MCF 10A (cell line): ENCODE results near the gene ITGAD. TPM values are rescaled to one million over a fixed set of nuclear protein-coding genes. Genes with fewer than 3 reads are reported as not detected.

Source experiments
- BruUV-seq: library from RNA; stranded (reverse); fragments of 400-500 nt; replicated peaks from 2 replicates; lab custom pipeline; 2021; lab: Mats Ljungman, UMichigan
- CTCF ChIA-PET: fragments of 300-600 bp; sonication (Branson Sonifier 250); formaldehyde crosslinking; extraction: SDS; loops from one replicate; lab custom pipeline; 2021; ENCODE audit warnings: antibody characterized with exemption, inconsistent platforms; lab: Yijun Ruan, JAX
- POLR2A ChIA-PET: fragments of 300-600, 350-650 bp; sonication (Branson Sonifier 250); formaldehyde crosslinking; extraction: SDS; loops from one replicate; lab custom pipeline; 2020; ENCODE audit warnings: antibody characterized with exemption, inconsistent platforms; lab: Yijun Ruan, JAX
- DNase-seq: peaks from one replicate; pipeline ENCODE4 v3.0.0-alpha.2; 2018; ENCODE audit not compliant: unreplicated experiment
- H3K27ac Mint-ChIP-seq: one replicate; pipeline ENCODE4 v1.8.0; 2022; ENCODE audit warnings: mild to moderate bottlenecking, low read depth, mixed read lengths; ENCODE audit not compliant: unreplicated experiment
- H3K27me3 Mint-ChIP-seq: one replicate; pipeline ENCODE4 v1.8.0; 2022; ENCODE audit warnings: mixed read lengths; ENCODE audit not compliant: insufficient read depth, unreplicated experiment
- H3K36me3 Mint-ChIP-seq: one replicate; pipeline ENCODE4 v1.8.0; 2022; ENCODE audit warnings: mild to moderate bottlenecking, moderate library complexity, mixed read lengths; ENCODE audit not compliant: insufficient read depth, unreplicated experiment
- H3K4me1 Mint-ChIP-seq: one replicate; pipeline ENCODE4 v1.8.0; 2022; ENCODE audit warnings: mixed read lengths; ENCODE audit not compliant: insufficient read depth, unreplicated experiment
- H3K4me3 Mint-ChIP-seq: one replicate; pipeline ENCODE4 v1.8.0; 2022; ENCODE audit warnings: mild to moderate bottlenecking, moderate library complexity, mixed read lengths; ENCODE audit not compliant: unreplicated experiment
- H3K9me3 Mint-ChIP-seq: one replicate; pipeline ENCODE4 v1.8.0; 2022; ENCODE audit warnings: mixed read lengths; ENCODE audit not compliant: unreplicated experiment
- intact Hi-C: fragments of 100-400 bp; cut with micrococcal nuclease; formaldehyde crosslinking; loops from 2 replicates; pipeline ENCODE4 v1.14.1; 2022
- total RNA-seq: library from RNA; stranded (reverse); gene quantifications from 2 replicates; pipeline ENCODE4 v1.2.3, GENCODE V29; 2022
- TF ChIP-seq, protein P1 (sequence below): fragments of 200-600 bp; IDR thresholded peaks from one replicate; pipeline ENCODE4 v1.8.0; 2022; ENCODE audit warnings: antibody characterized with exemption, mild to moderate bottlenecking; ENCODE audit not compliant: unreplicated experiment

Gene ITGAD
- total RNA-seq, 1 experiment from 2014 or later = not detected

DNA sequence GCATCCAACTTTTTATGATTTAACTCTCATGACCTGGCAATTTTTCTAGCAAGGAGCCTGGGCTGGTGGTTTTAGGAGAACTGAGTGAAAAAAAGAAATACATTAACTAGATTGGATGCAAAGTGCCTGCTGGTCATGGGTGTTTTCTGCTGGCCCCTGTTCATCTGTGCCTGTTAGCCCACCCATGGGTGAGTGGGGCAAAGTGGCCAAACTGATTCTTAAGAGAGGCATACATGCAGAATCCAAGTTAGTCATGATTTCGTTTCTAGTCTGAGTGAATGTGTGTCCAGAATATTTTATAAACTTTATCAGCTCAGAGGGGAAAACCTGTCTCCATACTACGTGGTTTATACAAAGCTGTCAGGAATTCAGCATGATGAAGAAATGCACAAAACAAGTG is 4.6 kb upstream of the ITGAD start:
- ChIA-PET POLR2A (interaction anchor here (0.9 to 1.2 kb wide), 2 partner anchors 18 to 40 kb away, joined by 3 read pairs; partner anchors contain the start of gene COX6A2), CTCF (interaction anchor here (0.6 to 1.7 kb wide), 6 partner anchors 23 to 480 kb away, joined by 3 to 4 read pairs (median 3); partner anchors contain the start of genes ARMC5 and ZNF843)
- TF ChIP-seq, protein P1, sequence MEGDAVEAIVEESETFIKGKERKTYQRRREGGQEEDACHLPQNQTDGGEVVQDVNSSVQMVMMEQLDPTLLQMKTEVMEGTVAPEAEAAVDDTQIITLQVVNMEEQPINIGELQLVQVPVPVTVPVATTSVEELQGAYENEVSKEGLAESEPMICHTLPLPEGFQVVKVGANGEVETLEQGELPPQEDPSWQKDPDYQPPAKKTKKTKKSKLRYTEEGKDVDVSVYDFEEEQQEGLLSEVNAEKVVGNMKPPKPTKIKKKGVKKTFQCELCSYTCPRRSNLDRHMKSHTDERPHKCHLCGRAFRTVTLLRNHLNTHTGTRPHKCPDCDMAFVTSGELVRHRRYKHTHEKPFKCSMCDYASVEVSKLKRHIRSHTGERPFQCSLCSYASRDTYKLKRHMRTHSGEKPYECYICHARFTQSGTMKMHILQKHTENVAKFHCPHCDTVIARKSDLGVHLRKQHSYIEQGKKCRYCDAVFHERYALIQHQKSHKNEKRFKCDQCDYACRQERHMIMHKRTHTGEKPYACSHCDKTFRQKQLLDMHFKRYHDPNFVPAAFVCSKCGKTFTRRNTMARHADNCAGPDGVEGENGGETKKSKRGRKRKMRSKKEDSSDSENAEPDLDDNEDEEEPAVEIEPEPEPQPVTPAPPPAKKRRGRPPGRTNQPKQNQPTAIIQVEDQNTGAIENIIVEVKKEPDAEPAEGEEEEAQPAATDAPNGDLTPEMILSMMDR = no peak
- Mint-ChIP-seq H3K27me3 (no peaks in the 10 kb centered on the region), H3K27ac (no peak overlapping the region), H3K36me3 (no peaks in the 10 kb centered on the region), H3K4me1 (peaks cover 15% of the 10 kb centered on the region), H3K9me3 (no peaks in the 10 kb centered on the region), H3K4me3 (no peak overlapping the region)
- DNase-seq = no peak
- no TSS peak for BruUV-seq
- intact Hi-C loops = no loop called here

DNA sequence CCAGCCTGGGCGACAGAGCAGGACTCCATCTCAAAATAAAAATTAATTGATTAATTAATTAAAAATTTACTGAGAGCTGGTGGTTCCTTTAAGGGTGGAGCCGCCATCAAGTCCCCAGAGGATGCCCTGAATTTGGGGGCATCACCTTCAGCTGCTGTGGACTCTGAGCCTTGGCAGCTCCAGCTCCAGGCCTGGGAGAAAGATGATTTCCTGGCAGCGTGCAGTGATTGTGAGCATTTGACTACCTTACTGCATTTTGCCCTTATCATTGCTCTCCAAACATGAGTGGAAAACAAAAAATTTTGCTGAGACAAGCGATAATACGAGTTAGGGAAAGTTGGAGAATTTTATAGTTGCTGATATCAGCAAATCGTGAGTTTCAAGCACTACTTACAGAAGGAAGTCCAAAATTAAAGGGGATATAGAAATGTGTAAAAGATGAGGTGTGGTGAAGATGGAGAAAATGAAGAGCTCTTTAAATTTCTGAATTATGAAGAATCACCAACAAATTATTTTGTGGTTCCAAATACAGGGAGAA is 2.6 kb upstream of the ITGAD start:
- ChIA-PET CTCF (interaction anchor here (0.7 to 1.5 kb wide), 4 partner anchors 18 to 405 kb away, joined by 3 to 4 read pairs (median 4); no protein-coding TSS in a partner anchor), POLR2A (interaction anchor here (0.7 kb wide), 3 partner anchors 69 to 210 kb away, joined by 3 read pairs; partner anchors contain the start of gene ARMC5)
- Mint-ChIP-seq H3K9me3 (no peaks in the 10 kb centered on the region), H3K27ac (no peak overlapping the region), H3K27me3 (no peaks in the 10 kb centered on the region), H3K36me3 (no peaks in the 10 kb centered on the region), H3K4me3 (no peak overlapping the region), H3K4me1 (peaks cover 13% of the 10 kb centered on the region)
- intact Hi-C loops = no loop called here
- no peak for DNase-seq
- no TSS peak for BruUV-seq
- TF ChIP-seq, protein P1 = no peak

DNA sequence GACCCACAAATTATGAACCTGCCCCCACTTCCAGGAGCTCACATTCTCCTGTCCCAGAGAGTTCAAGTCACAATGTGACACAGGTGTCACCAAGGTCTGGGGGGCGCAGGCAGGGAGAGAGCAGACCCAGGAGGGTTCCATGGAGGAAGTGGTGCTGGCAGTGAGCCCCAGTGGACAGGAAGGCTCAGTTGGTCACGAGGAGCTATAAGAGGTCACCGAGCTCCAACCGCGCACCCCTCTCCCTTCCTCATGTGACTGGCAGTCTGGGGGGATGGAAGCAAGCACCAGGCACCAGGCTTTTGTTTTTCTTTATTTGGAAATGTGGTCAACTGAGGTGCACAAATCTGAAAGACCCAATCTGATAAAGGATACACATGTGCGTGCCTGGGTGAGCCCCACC is 2.5 kb downstream of the ITGAD start:
- BruUV-seq = no TSS peak
- POLR2A ChIA-PET = no interaction called here
- Mint-ChIP-seq H3K36me3 (no peaks in the 10 kb centered on the region), H3K4me1 (no peaks in the 10 kb centered on the region), H3K9me3 (peaks cover 7% of the 10 kb centered on the region), H3K4me3 (no peak overlapping the region), H3K27me3 (no peaks in the 10 kb centered on the region), H3K27ac (no peak overlapping the region)
- intact Hi-C loops = no loop called here
- TF ChIP-seq, protein P1 = no peak
- CTCF ChIA-PET = interaction anchor here (0.6 to 0.8 kb wide), 3 partner anchors 110 to 194 kb away, joined by 3 to 4 read pairs (median 3); no protein-coding TSS in a partner anchor
- no peak for DNase-seq

DNA sequence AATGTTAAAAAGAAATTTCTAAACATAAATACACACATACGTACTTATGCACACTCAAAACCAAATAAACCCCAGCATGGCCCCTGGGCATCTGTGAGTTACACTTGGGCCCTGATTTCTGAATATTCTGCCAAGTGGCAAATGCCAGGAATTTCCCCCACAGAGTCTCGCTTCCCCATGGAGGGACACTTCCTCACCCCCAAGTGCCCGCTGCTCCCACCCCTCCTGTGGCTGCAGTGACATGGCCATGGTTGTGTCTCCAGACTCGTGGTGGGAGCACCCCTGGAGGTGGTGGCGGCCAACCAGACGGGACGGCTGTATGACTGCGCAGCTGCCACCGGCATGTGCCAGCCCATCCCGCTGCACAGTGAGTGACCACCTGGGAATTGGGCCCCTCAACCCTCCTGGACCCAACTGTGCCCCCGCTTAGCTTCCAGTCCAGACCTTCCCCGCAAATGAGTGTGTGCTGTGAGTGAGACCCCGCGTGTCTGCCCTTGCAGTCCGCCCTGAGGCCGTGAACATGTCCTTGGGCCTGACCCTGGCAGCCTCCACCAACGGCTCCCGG is 4.0 kb downstream of the ITGAD start:
- no peaks in the 10 kb centered on the region for H3K36me3 Mint-ChIP-seq
- H3K27me3 Mint-ChIP-seq = no peaks in the 10 kb centered on the region
- no peaks in the 10 kb centered on the region for H3K4me1 Mint-ChIP-seq
- ChIA-PET CTCF (no interaction called here), POLR2A (no interaction called here)
- DNase-seq = no peak
- H3K4me3 Mint-ChIP-seq = no peak overlapping the region
- TF ChIP-seq, protein P1 = no peak
- H3K27ac Mint-ChIP-seq = no peak overlapping the region
- peaks cover 7% of the 10 kb centered on the region for H3K9me3 Mint-ChIP-seq
- intact Hi-C loops = no loop called here
- BruUV-seq = no TSS peak
